ENCODE measurements around the gene CFAP69.

Gene CFAP69

GRCh38 chr7:90270431-90271178, 25.6 kb downstream of the CFAP69 start:
- TF ChIP-seq GATA1 (IDR thresholded peaks at IDR 0.05; ENCODE audit: low read depth, low read length) (no peak), POLR2A (IDR thresholded peaks at IDR 0.05; ENCODE audit: low read length) (no peak)
- no peak for DNase-seq

GRCh38 chr7:90271753-90272152, 26.8 kb downstream of the CFAP69 start:
- TF ChIP-seq POLR2A (IDR thresholded peaks at IDR 0.05; ENCODE audit: low read length) (no peak), GATA1 (IDR thresholded peaks at IDR 0.05; ENCODE audit: low read depth, low read length) (no peak)
- DNase-seq, result no peak

- no peak for DNase-seq
- TF ChIP-seq GATA1 (IDR thresholded peaks at IDR 0.05; ENCODE audit: low read depth, low read length), result no peak
- TF ChIP-seq POLR2A (IDR thresholded peaks at IDR 0.05; ENCODE audit: low read length), result no peak
Measured at GRCh38 chr7:90272242-90272641, 27.3 kb downstream of the CFAP69 start.

DNA sequence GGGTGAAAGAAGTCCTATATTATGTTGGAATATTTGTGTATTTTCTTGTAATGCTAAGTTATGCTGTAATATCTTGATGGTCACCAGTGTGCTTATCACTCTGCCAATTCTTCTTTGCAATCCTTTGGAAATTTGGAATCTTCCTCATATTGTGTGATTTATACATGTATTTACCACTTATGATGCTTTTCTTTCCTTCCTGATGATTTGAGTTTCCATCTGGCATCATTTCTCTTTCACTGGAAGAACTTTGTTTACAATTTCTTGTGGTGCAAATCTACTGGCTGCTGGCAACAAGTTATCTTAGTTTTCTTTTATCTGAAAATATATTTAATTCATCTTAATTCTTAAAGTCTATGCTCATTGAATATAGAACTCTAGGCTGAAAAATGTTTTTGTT, 29.2 kb downstream of the CFAP69 start:
- TF ChIP-seq POLR2A (IDR thresholded peaks at IDR 0.05; ENCODE audit: low read length) (no peak), GATA1 (IDR thresholded peaks at IDR 0.05; ENCODE audit: low read depth, low read length) (no peak)
- no peak for DNase-seq

DNA sequence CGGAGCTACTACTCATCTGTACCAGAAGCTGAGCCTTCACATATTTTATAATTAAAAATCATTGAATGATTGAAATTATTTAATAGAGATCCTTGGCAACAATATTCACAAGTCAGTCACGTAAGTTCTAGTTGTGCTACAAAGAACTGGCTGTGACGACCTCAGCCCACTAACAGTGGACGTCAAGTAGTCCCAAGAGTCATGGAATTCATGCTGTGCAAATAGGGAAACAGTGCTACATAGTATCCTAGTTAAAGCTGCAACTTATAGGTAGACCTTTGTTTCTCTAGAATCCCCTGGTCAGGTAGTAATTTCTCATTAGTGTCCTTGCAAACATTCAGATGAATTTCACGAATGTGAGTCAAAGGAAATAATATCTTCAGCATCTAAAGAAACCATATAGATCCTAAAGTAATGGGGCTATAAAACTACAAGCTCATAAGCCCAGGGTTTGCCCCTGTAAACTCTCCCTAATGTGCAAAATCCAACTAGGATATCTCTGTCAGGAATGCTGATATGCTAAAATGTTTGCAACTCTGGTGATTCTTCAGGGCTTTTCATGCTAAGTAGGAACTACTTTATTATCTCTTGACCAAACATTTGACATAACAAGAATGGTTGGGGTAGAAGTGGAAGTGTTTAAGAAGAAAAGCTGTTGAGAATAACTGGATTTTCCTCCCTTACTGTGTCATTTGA, 31.2 kb downstream of the CFAP69 start:
- TF ChIP-seq POLR2A (IDR thresholded peaks at IDR 0.05; ENCODE audit: low read length), result no peak
- no peak for TF ChIP-seq GATA1 (IDR thresholded peaks at IDR 0.05; ENCODE audit: low read depth, low read length)
- DNase-seq, result no peak

GRCh38 chr7:90288154-90288553, 43.2 kb downstream of the CFAP69 start:
- TF ChIP-seq GATA1 (IDR thresholded peaks at IDR 0.05; ENCODE audit: low read depth, low read length) (no peak), POLR2A (IDR thresholded peaks at IDR 0.05; ENCODE audit: low read length) (no peak)
- no peak for DNase-seq

GRCh38 chr7:90290244-90291113, 45.5 kb downstream of the CFAP69 start:
- no peak for DNase-seq

DNA sequence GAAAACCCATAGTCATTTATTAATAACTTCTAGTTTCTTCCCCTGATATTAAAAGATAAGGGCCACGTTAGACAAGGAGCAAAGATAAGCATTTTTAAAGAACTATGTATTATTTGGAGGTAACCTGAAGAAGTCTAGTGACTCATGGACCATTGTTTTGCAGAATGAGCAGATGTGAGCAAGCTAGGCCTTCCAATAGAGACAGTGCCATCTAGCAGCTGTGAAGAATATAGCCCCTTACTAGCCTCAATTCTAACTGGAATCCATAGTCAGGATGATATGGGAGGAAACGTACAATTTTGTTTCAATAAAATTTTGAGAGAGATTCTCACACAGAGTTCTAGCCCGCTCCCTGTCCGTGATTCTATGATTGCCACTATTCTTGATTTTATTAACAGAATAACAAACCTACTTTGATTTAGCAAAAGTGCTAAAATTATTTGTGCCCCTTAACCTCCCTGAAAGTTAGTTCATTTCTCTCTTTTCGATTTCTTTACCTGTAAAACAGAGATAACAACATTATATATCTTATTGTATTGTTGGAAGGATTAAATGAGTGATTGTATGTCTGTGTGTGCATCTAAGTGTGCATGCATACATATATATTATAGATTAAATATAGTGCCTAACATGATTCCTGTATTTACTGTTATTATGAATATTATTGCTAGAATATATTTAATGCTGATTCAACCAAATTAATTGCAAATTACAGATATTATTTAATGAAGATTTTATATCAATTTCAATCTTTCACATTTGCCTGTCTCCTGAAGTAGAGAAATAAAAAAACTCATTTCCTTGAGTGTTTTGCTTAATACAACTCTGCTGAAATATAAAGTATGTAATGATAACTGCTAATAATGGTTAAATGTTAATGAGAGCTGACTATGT, 53.4 kb downstream of the CFAP69 start:
- TF ChIP-seq GATA1 (IDR thresholded peaks at IDR 0.05; ENCODE audit: low read depth, low read length), result no peak
- TF ChIP-seq POLR2A (IDR thresholded peaks at IDR 0.05; ENCODE audit: low read length), result no peak
- DNase-seq, result peak in 1 of 2 experiments; percentile 2

More at GRCh38 chr7:90290244-90291113, 45.5 kb downstream of the CFAP69 start:
- TF ChIP-seq GATA1 (IDR thresholded peaks at IDR 0.05; ENCODE audit: low read depth, low read length) (no peak), POLR2A (IDR thresholded peaks at IDR 0.05; ENCODE audit: low read length) (no peak)

DNA sequence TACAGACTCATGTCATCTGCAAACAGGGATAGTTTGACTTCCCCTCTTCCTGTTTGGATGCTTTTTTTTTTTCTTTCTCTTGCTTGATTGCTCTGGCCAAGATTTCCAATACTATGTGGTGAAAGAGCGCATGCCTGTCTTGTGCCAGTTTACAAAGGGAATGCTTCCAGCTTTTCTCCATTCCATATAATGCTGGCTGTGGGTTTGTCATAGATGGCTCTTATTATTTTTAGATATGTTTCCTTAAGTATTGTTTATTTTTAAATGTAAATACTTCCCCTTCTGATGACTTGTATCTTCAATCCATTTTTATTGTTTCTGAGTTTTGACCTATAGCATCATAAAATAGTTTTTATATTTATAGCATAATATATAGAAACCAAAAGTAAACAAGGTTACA, 58.3 kb downstream of the CFAP69 start:
- DNase-seq, result no peak
- no peak for TF ChIP-seq POLR2A (IDR thresholded peaks at IDR 0.05; ENCODE audit: low read length)
- TF ChIP-seq GATA1 (IDR thresholded peaks at IDR 0.05; ENCODE audit: low read depth, low read length), result no peak

DNA sequence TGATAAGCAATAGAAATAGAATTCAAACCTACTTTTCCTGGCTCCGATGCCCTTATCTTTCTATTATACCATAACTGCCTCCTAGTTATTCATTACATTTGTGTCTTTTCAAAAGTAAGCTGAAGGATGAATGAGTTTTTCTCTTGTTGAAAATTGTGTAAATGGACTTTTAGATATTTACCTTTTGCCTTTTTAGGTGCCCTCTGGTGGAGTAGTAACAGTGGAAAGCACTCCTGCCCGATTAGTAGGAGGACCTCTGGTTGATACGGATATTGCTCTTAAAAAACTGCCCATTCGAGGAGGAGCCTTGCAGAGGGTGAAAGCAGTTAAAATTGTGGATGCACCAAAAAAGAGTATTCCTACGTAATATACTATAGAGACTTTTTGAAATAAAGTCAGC, 64.9 kb downstream of the CFAP69 start:
- DNase-seq, result no peak
- TF ChIP-seq POLR2A (IDR thresholded peaks at IDR 0.05; ENCODE audit: low read length) (no peak), GATA1 (IDR thresholded peaks at IDR 0.05; ENCODE audit: low read depth, low read length) (no peak)

DNA sequence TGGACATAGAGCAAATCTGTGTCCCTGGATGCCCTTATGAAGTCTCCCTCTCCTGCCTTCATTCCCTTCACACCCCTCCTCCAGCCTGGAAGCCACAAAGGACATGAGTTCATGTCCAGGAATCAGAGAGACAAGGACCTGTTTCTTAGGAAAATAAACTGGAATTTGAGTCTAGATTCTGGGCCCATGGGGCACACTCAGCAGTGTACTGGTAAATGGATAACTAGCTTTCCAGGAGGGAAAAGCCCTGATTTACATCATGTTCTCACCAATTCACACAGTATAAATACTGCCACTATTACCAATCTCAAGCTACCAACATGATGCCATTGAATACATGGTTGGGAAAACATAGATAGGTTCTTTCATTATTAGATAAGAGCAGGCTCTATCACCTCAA, 66.2 kb downstream of the CFAP69 start:
- DNase-seq, result no peak
- TF ChIP-seq GATA1 (IDR thresholded peaks at IDR 0.05; ENCODE audit: low read depth, low read length) (no peak), POLR2A (IDR thresholded peaks at IDR 0.05; ENCODE audit: low read length) (no peak)

DNA sequence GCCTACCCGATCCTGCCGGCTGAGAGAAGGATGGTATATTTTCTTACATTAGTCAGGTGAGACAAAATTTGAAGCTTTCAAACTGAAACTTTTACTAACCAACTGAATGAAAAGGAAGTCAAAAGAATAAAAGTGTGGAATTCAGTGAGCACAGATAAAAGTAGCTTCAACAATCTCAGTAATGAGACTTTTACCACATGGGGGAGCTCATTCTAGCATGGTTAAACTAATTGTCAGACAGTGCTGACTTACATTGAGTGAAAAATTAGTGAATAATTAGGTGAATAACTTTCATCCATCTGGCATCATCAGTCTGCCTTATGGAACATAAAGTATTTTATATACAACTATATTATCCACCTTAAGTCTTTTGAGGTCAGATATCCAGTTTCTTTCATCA, 67.8 kb downstream of the CFAP69 start:
- no peak for TF ChIP-seq POLR2A (IDR thresholded peaks at IDR 0.05; ENCODE audit: low read length)
- TF ChIP-seq GATA1 (IDR thresholded peaks at IDR 0.05; ENCODE audit: low read depth, low read length), result no peak
- DNase-seq, result peak in 1 of 2 experiments; percentile 4

DNA sequence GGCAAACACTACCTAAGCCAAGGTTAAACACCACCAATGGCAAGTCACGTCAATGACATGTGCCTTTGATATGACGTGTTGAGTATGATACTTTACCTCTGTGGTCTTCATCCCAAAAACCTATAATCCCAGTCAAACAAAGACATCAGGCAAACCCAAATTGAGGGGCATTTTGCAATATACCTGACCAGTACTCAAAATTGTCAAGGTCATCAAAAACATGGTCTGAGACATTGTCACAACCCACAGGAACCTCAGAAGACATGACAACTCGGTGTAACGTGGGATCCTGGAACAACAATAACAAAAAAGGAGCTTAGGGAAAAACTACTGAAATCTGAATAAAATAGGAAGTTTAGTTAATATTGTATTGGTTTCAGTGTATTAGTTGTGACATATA, 68.9 kb downstream of the CFAP69 start:
- TF ChIP-seq POLR2A (IDR thresholded peaks at IDR 0.05; ENCODE audit: low read length) (no peak), GATA1 (IDR thresholded peaks at IDR 0.05; ENCODE audit: low read depth, low read length) (no peak)
- DNase-seq, result no peak

All from erythroblast (primary cell).